Measurements from ENCODE around the gene DGLUCY.

DGLUCY gene

DNA sequence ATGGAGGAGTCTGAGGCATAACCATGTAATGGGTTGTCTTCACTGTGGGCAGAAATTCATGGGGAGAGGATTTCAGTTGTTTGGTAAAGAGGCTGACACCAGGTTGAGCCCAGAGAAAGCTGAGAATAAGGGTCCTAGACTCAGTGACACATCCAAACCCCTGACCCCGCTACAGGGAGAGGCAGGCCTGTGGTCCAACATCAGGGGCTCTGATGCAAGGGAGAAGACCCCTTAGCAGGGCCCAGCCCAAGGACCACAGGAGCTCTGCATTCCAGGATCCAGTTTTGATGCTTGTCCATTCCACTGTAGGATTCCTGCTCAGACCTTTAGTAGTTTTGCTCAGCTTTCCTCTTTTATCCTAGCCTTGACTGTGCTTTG lies 115.1 kb downstream of the DGLUCY start:
- DNase-seq, result no peak
- Histone ChIP-seq H3K4me3 (ENCODE audit: low read depth in 1 of 2, low read length in 2 of 2) (no peak overlapping the region), H4K20me1 (ENCODE audit: insufficient read depth, low read length) (peaks cover 6% of the 10 kb centered on the region; the same call in 1 of the 2 replicates), H3K27ac (ENCODE audit: low read length) (peak overlapping the region; percentile 66), H2AFZ (ENCODE audit: low read depth, low read length) (no peak overlapping the region), H3K79me2 (ENCODE audit: insufficient read depth, low read length) (no peaks in the 10 kb centered on the region), H3K4me2 (ENCODE audit: insufficient read depth, low read length) (peak overlapping the region; percentile 47), H3K9ac (ENCODE audit: low read depth, low read length) (no peak overlapping the region), H3K27me3 (ENCODE audit: insufficient read depth, low read length, poor library complexity) (no peaks in the 10 kb centered on the region), H3K36me3 (ENCODE audit: insufficient read depth, low read length) (peaks cover 11% of the 10 kb centered on the region), H3K9me3 (ENCODE audit: insufficient read depth, low read length, severe bottlenecking) (no peaks in the 10 kb centered on the region), H3K4me1 (ENCODE audit: insufficient read depth, low read length) (peaks cover 58% of the 10 kb centered on the region)
- TF ChIP-seq EZH2 (IDR thresholded peaks at IDR 0.05; ENCODE audit: borderline replicate concordance, low read depth, low read length, severe bottlenecking), result no peak
- TF ChIP-seq, protein P1, sequence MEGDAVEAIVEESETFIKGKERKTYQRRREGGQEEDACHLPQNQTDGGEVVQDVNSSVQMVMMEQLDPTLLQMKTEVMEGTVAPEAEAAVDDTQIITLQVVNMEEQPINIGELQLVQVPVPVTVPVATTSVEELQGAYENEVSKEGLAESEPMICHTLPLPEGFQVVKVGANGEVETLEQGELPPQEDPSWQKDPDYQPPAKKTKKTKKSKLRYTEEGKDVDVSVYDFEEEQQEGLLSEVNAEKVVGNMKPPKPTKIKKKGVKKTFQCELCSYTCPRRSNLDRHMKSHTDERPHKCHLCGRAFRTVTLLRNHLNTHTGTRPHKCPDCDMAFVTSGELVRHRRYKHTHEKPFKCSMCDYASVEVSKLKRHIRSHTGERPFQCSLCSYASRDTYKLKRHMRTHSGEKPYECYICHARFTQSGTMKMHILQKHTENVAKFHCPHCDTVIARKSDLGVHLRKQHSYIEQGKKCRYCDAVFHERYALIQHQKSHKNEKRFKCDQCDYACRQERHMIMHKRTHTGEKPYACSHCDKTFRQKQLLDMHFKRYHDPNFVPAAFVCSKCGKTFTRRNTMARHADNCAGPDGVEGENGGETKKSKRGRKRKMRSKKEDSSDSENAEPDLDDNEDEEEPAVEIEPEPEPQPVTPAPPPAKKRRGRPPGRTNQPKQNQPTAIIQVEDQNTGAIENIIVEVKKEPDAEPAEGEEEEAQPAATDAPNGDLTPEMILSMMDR (IDR thresholded peaks at IDR 0.05; ENCODE audit: borderline replicate concordance, extremely low read depth, low read length, poor library complexity, severe bottlenecking), result no peak
- no peak for ATAC-seq (ENCODE audit: insufficient read depth, low read depth)

DNA sequence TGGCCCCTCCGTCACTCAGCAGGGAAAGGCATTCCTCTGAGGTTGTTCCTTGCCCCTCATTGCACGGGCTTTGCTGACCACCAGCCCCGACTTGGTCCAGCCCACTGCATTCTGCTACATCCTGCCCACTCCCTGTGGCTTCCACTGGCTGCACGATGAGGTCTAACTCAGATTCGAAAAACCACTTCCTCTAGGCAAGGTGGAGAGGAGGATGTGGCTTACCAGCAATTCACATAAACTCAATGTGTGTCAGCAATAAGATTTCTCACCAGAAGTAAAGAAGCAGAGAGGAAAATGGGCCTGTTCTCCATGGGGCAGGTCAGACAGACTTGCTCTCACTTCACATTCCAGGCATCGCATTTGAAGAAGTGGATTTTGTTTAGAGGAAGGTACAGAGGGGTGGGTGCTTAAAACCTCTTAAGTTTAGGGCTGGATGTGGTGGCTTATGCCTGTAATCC lies 115.9 kb downstream of the DGLUCY start:
- Histone ChIP-seq H3K79me2 (ENCODE audit: insufficient read depth, low read length) (no peaks in the 10 kb centered on the region), H3K27me3 (ENCODE audit: insufficient read depth, low read length, poor library complexity) (no peaks in the 10 kb centered on the region), H3K9ac (ENCODE audit: low read depth, low read length) (peak overlapping the region; percentile 26), H3K9me3 (ENCODE audit: insufficient read depth, low read length, severe bottlenecking) (no peaks in the 10 kb centered on the region), H3K4me3 (ENCODE audit: low read depth in 1 of 2, low read length in 2 of 2) (peak overlapping the region in 1 of 2 experiments; percentile 12; a peak in 2 of 4 replicates), H3K4me2 (ENCODE audit: insufficient read depth, low read length) (peak overlapping the region; percentile 47), H3K36me3 (ENCODE audit: insufficient read depth, low read length) (peaks cover 6% of the 10 kb centered on the region), H3K4me1 (ENCODE audit: insufficient read depth, low read length) (peaks cover 58% of the 10 kb centered on the region), H2AFZ (ENCODE audit: low read depth, low read length) (no peak overlapping the region), H3K27ac (ENCODE audit: low read length) (peak overlapping the region; percentile 81), H4K20me1 (ENCODE audit: insufficient read depth, low read length) (peaks cover 6% of the 10 kb centered on the region; the same call in 1 of the 2 replicates)
- peak; percentile 87 for DNase-seq
- peak; percentile 85 for ATAC-seq (ENCODE audit: insufficient read depth, low read depth)
- no peak for TF ChIP-seq EZH2 (IDR thresholded peaks at IDR 0.05; ENCODE audit: borderline replicate concordance, low read depth, low read length, severe bottlenecking)
- TF ChIP-seq, protein P1 (IDR thresholded peaks at IDR 0.05; ENCODE audit: borderline replicate concordance, extremely low read depth, low read length, poor library complexity, severe bottlenecking), result no peak

DNA sequence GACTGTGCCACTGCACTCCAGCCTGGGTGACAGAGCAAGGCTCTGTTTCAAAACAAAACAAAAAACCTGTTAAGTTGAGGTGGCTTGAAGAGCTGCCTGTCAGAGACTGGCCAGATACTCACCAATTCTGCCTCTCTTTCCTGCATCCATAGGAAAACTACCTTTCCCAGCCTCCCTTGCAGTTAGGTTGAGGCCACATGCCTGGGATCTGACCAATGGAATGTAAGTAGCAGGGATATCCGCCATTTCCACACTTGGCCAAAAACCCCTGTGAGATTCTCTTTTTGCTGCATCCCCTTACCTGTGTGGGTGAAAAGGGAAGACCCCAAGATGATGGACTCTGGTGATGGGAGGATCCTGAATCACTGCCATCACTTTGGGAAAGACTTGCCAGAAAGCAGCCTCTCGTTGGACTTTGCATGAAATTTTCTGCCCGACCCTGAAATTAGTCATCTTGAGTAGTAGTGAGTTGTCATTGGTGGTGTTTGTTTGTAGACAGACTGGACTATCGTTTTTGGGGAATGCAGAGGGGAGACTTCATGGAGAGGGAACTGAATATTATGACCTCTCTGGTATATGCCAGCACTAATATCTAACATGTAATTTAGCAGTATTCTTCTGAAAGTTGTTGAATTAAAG lies 116.6 kb downstream of the DGLUCY start:
- Histone ChIP-seq H3K4me3 (ENCODE audit: low read depth in 1 of 2, low read length in 2 of 2) (peak overlapping the region in 1 of 2 experiments; percentile 8; a peak in 1 of 4 replicates), H3K36me3 (ENCODE audit: insufficient read depth, low read length) (no peaks in the 10 kb centered on the region), H3K27me3 (ENCODE audit: insufficient read depth, low read length, poor library complexity) (no peaks in the 10 kb centered on the region), H3K4me1 (ENCODE audit: insufficient read depth, low read length) (peaks cover 58% of the 10 kb centered on the region), H3K79me2 (ENCODE audit: insufficient read depth, low read length) (no peaks in the 10 kb centered on the region), H3K9me3 (ENCODE audit: insufficient read depth, low read length, severe bottlenecking) (no peaks in the 10 kb centered on the region), H2AFZ (ENCODE audit: low read depth, low read length) (no peak overlapping the region), H3K9ac (ENCODE audit: low read depth, low read length) (peak overlapping the region; percentile 26), H3K4me2 (ENCODE audit: insufficient read depth, low read length) (peak overlapping the region; percentile 33), H4K20me1 (ENCODE audit: insufficient read depth, low read length) (peaks cover 6% of the 10 kb centered on the region; the same call in 1 of the 2 replicates), H3K27ac (ENCODE audit: low read length) (peak overlapping the region; percentile 81)
- DNase-seq (peak; percentile 46), ATAC-seq (ENCODE audit: insufficient read depth, low read depth) (peak; percentile 1; the same call in 2 of the 3 replicates)
- no peak for TF ChIP-seq EZH2 (IDR thresholded peaks at IDR 0.05; ENCODE audit: borderline replicate concordance, low read depth, low read length, severe bottlenecking)
- TF ChIP-seq, protein P1 (IDR thresholded peaks at IDR 0.05; ENCODE audit: borderline replicate concordance, extremely low read depth, low read length, poor library complexity, severe bottlenecking), result no peak

Measured in DND-41 (cell line).